ENCODE measurements around the gene CTBP2.
A peak's percentile ranks its signal among the peaks of the same experiment; 100 is the strongest.

The CTBP2 gene

DNA sequence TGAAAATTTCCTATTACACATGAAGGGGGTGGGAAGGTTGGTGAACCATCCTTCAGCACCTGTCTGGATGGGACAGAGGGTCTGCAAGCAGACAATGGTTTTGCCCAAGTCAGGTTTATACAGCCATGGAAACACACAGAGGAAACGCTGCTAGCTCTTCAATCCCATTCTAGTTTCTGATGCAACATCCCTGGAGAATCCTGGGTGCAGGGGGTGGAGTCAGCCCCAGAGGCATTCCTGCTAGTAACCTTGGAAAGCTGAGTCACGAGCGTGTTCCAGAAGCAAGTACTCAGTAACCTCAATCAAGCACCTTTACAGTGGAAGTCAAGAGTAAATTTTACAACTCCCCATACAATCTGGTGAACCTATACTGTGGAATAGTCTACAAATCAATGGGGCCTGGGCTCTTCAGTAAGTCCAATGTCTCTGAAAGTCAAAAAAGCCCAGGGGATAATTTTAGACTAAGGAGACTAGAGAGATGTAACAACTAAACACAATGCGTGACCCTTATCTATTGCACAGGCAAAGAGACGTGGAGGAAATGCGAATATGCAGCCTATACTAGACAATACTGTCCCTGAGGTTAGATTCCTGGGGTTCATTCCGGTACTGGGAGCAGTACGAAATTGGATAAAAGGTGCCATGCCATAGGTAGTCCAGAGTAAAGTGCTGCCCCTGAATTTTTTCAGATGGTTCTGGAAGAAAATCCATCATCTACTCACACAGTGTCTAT is 123.1 kb downstream of the CTBP2 start:
- no peak for DNase-seq

DNA sequence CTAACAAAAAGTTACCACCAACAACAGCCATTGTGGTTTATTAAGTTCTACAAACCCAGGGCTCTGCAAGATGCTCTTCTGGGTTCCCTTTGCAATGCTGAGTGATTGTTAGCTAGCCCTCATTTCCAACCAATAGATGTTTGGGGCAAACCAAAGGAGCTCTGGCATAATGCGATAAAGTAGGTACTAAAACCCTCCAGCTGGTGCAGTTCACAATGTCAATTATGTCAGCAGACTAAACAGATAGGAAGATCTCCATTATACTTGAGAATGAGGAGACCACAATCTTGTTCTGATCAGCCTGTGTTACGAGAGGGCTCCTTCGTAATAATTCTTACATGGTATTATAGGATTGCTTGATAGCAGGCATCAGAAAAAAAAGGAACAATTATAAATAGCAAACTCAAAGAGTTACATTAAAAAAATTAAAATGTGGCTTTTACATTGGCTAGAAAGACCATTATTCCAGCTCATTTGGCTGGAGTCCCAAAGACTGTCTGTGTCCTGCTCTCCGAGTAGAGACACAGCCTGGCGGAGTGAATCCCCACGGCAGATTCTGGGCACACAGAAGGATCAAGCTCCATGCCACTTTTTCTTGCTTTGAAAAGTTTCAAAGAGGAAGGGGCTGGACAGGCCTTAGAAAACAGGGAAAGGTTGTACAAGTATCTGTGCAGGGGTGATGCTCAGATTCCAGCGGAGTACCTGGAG is 124.6 kb downstream of the CTBP2 start:
- no peak for DNase-seq

- DNase-seq, result no peak
These were observed 125.2 kb downstream of the CTBP2 start for GRCh38 chr10:125035136-125035535.

DNA sequence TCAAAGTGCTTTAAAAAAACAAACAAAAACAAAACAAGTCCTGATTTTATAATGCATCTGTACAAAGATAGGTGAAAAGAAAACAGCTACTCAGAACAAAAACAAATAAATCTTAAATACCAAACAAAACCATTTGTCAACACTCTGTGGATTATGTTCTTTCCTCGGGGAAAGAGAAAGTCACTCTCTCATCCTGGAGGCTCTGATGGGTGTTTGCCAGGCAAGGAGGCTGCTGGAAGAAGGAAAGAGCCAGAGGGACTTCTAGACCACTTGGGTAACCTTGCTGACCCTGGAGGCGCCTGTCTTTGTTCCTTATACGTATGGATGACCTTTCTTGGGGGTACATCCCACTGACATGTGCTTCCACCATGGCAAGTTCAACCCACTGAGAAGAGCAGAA is 125.7 kb downstream of the CTBP2 start:
- DNase-seq, result no peak

DNA sequence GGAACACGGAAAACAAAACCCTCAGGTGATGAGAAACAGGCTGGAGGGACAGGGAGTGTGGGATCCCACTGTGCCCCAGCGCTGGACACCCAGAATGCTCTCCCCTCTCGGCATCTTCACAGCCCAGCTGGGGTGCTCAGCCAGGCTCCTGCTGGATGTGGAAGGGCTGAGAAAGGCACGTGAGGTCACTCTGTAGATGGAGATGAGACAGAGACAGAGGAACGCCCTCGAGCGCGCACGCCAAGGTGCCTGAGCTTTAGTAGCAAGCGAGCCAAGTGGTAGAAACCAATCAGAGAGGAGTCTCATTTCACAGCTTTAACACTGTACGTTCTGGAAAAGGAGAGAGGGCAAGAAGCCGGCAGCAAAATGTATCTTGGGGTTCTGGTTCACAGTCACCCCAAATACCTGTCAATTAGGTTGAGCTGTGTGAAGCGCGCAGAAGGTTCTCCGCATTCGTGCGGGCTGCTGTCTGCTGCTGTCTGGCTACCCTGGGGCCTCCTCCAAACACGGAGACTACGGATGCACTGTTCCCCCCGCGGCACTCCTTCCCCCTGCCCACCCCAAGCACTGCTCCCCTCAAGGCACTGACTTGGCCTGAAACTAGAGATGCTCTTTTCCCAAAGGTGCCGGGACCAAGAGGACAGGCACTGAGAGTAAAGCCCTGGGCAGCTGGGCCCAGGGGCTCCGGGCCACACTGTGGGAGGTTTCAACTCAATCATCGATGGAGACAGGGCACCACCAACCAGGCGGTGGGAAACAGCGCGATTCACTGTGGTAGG is 127.0 kb downstream of the CTBP2 start:
- no peak for DNase-seq

GRCh38 chr10:125032474-125033020 is 127.8 kb downstream of the CTBP2 start:
- DNase-seq, result no peak

DNA sequence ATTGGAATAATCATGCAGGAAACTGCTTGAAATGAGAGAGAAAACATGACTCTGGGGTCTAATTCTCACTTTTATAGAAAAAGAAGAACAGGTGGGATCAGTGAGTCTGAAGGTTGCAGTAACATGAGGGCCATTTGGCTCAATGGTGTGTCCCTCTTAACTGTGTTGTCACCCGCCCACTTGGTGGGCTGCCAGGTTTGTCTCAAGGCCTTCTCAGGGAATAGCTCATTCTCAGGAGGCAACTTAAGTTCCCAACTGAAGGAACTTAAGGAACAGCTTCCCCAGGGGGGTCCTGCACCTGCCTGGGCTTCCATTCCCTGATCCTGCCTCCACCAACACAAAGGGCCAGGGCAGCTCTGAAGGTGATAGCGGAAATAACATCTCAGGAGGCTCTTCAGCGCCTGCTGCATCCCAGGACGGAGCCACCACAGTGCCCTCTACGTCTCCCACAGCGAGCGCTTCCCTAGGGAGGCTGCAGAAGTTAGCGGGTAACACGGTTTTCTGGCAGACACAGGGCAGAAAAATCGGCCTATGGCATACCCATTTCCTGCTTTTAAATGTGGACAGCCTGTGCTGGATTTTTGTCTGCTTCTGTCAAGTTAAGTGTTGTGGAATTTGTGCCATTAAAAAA is 129.7 kb downstream of the CTBP2 start:
- no peak for DNase-seq

DNA sequence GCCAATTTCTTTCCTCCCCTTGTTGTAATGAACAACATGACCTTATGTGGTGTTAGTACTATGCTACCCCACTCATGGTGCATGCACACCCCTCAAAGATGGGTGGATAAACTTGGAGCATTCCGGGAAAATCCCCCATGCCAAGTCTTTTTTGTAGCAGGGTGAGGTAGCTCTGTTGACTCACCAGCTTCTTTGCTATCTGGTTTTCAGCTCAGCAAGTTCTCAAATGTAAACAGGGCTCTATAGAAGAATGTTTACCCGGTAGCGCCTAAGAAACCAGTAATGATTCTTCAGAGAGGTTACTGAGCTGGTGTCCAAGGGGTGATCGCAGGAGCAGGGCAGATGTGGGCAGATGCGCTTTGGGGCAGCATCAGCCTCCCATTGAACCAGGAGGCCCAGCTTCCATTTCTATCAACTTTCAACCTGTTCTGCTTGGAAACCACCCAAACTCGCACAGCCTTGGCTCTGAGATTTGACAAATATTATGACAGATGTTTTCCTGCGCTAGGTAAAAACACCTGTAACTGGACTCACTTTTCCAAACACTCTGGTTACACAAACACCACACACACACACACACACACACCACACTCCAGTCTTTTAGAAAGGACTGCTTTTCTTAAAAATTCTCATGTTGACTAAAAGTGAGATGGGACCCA is 130.7 kb downstream of the CTBP2 start:
- no peak for DNase-seq

- DNase-seq, result no peak
These were observed 132.2 kb downstream of the CTBP2 start for GRCh38 chr10:125027871-125028869.

- no peak for DNase-seq
These were observed 133.2 kb downstream of the CTBP2 start for GRCh38 chr10:125026974-125027735.

DNA sequence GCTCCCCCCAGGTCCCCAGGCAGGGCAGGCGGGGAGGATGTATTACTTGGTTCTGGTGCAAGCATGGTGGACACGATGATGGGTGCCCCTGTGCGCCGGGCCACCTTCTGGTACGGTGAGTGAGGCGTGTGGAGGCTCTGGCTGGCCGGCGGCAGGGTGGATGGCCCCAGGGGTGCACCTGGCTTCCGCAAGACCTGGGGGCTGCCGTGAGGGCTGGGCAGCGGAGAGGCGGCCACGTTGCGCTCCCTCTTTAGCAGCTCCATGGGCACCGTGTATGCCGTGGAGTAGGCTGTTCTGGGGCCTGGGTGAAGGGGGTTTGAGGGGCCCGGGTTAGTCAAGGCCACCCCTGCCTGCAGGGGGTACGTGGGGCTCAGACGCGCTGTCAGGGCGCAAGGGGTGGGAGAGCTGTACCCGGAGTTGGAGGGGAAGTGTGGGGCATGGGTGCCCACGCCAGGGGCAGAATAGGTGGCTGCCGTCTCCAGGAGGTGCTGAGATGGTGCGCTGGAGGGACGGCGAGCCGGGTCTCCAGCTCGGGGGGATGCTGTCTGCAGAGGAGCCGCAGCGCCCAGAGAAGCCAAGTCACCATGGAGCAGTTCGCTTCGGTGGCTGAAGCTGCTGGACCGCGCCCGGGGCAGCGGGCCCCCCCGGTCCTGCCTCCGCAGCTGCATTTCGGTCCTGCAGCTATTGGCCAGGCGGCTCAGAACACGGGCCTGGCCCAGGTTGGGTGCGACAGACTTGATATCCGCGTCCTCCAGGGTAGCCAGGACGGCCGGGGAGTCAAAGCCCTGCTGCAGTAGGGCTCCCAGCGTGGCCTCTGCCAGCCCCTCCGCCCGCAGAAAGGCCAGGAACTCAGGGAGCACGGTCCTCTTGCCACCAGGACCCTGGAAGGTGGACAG is 134.1 kb downstream of the CTBP2 start:
- DNase-seq, result no peak

DNA sequence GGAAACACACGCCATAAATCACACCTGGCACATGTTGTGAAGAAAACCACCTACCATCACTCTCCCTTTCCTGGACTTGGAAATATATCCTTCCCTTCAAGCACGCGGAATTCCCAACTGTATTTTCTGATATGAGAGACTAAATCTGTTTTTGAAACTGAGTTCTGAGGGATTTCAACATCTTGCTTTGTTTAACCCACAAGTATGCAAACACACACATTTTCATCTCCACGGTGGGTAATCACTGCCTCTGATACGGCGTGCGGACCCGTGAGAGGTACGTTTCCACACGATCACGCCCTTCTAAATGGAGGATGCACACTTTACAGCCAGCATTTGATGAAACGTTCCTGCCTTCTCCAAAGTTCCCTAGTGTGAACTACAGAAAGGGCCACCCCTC is 135.0 kb downstream of the CTBP2 start:
- no peak for DNase-seq

- peak; percentile 54 for DNase-seq
These were observed 135.7 kb downstream of the CTBP2 start for GRCh38 chr10:125024497-125025234.

DNA sequence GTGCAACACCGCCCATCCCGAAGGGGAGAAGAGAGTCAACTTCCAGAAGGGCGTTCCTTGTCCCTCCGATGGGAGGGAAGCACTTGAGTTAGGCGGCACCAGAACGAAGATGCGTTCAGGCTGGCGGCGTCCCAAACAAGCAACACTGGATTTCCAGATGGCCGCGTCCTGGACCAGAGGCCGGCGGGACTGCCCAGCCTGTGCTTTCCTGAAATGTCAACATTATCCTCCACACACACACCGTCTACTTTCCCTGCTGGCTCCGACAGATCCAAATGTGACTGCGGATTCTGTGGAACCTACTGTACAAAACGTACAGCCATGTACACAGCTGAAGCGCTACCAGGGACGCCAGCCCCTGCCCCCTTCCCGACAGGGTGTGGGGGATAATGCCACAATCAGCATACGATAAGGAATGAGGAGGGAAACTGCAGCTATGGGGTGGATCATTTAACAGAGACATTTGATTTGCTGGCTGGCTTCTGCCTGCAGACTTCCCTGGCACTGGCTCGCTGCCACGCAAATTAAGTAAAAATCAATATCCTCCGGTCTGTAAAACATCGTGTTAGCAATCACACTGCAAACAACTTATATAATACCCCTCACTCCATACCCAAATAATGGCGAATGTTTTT is 136.4 kb downstream of the CTBP2 start:
- peak; percentile 57 for DNase-seq

- peak; percentile 60 for DNase-seq
These were observed 137.1 kb downstream of the CTBP2 start for GRCh38 chr10:125023255-125023654.

GRCh38 chr10:125022671-125023070 is 137.7 kb downstream of the CTBP2 start:
- DNase-seq, result no peak

DNA sequence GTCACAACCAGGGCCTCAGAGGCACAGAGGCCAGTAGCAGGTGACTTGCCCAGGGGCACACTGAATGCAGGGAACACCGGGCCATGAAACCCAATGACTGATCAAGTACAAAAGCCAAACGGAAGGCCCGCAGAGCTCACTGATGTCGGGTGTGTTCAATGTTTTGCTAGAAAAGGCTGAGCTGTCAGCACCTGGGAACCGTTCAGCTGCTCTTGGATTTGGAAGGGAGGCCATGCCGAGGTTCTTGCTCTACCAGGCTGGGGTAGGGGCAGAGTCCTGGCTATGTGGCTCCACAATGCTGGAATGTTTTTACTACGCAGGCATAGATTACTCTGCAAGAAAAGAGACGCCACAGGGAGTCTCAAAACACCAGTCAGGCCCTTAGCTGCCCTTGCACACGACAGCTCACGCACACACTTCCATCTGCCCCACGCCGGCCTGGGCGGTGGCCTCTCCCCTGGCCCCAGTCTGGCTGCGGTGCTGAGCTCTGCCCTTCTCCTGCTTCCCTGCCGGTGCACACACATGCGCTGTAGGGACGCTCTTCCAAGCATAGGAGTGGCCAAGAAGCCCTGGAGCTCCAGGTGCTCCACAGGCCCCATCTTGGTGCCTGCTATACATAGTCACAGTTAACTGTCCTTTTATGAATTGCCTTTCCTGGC is 138.5 kb downstream of the CTBP2 start:
- DNase-seq, result no peak
